AG04449 (cell line): ENCODE data around the gene CEACAM16.

Experiments
- CTCF ChIA-PET: fragments of 350-600 bp; formaldehyde crosslinking; extraction: SDS; loops from one replicate; lab custom pipeline; 2021; ENCODE audit warnings: antibody characterized with exemption; lab: Yijun Ruan, JAX
- POLR2A ChIA-PET: fragments of 400-600, 350-600 bp; formaldehyde crosslinking; extraction: SDS; loops from one replicate; lab custom pipeline; 2020; ENCODE audit warnings: antibody characterized with exemption, inconsistent platforms; lab: Yijun Ruan, JAX
- DNase-seq: peaks from one replicate; pipeline ENCODE4 v3.0.0-alpha.2; 2010; ENCODE audit warnings: low read depth, low spot score
- H3K4me3 ChIP-seq: 2 replicates; pipeline ENCODE4 v1.5.1; 2011; ENCODE audit warnings: low read depth, mild to moderate bottlenecking, control low read depth, low read length
- CTCF ChIP-seq: IDR thresholded peaks from one replicate; pipeline ENCODE4 v1.5.1; 2011; ENCODE audit warnings: mild to moderate bottlenecking, moderate library complexity, low read length, control low read depth, inconsistent platforms; ENCODE audit not compliant: insufficient read depth; ENCODE audit errors: missing control alignments

Gene CEACAM16

GRCh38 chr19:44658069-44658733 is 40.8 kb upstream of the CEACAM16 start:
- ChIA-PET POLR2A (no interaction called here), CTCF (interaction anchor here (0.6 to 9.3 kb wide), 17 partner anchors 10 to 186 kb away, joined by 3 to 121 read pairs (median 13); partner anchors contain the start of gene PVR)
- no peak for DNase-seq
- no peak overlapping the region for H3K4me3 ChIP-seq
- TF ChIP-seq CTCF, result no peak

DNA sequence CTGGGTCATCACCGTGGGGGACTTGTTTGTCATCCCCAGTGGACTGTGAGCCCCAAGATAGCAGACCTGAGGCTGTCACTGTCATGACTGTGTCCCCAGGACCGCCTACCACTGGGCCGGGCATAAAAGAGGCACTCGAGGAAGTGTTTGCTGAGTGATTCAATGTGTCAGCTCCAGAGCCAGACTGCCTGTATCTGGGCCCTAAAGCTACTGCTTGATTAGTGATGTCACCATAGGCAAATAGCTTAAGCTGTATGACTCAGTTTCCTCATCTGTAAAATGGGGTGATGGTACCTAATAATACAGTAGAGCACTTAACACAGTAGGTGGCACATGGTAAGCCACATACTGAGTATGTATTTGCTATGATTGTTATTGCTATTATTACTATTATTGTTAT is 38.9 kb upstream of the CEACAM16 start:
- no peak overlapping the region for H3K4me3 ChIP-seq
- POLR2A ChIA-PET, result no interaction called here
- CTCF ChIA-PET, result interaction anchor here (0.7 to 9.3 kb wide), 7 partner anchors 12 to 111 kb away, joined by 3 to 121 read pairs (median 4); no protein-coding TSS in a partner anchor
- TF ChIP-seq CTCF, result no peak
- DNase-seq, result no peak

DNA sequence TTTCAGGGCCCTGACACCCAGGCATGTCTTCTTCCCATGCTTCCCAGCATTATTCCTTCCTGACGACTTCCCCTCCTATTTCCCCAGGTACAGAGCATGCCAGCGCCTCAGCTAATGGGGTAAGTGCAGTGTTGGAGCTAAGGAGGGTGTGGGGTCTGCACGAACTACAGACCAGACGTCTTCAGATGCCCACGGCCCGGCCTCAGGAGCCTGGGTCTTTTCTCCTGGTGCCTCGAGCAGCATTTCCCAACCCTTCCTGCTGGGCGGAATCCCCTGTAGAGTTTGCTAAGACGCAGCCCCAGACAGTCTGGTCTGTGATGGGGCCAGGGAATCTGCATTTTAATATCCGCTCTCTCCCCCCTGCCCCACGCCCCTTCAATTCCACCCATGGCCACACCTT is 37.7 kb upstream of the CEACAM16 start:
- ChIA-PET CTCF (interaction anchor here (3.5 to 4.5 kb wide), 2 partner anchors 28 to 110 kb away, joined by 20 to 21 read pairs; no protein-coding TSS in a partner anchor), POLR2A (interaction anchor here (1.3 kb wide), 1 partner anchor 13 kb away, joined by 4 read pairs; no protein-coding TSS in a partner anchor)
- no peak for TF ChIP-seq CTCF
- H3K4me3 ChIP-seq, result no peak overlapping the region
- no peak for DNase-seq

GRCh38 chr19:44661904-44662303 is 37.0 kb upstream of the CEACAM16 start:
- CTCF ChIA-PET, result interaction anchor here (1.7 to 4.8 kb wide), 7 partner anchors 11 to 110 kb away, joined by 4 to 36 read pairs (median 8); no protein-coding TSS in a partner anchor
- no peak for TF ChIP-seq CTCF
- POLR2A ChIA-PET, result no interaction called here

GRCh38 chr19:44662691-44663385 is 36.1 kb upstream of the CEACAM16 start:
- no peak for TF ChIP-seq CTCF
- H3K4me3 ChIP-seq, result no peak overlapping the region
- ChIA-PET CTCF (interaction anchor here (0.9 to 4.8 kb wide), 13 partner anchors 9 to 109 kb away, joined by 3 to 36 read pairs (median 6); no protein-coding TSS in a partner anchor), POLR2A (interaction anchor here (1.3 to 1.4 kb wide), 2 partner anchors 14 to 19 kb away, joined by 3 to 4 read pairs; partner anchors contain the start of gene PVR)
- DNase-seq, result no peak

More at GRCh38 chr19:44661904-44662303, 37.0 kb upstream of the CEACAM16 start:
- DNase-seq, result no peak
- H3K4me3 ChIP-seq, result no peak overlapping the region
